ENCODE measurements around the gene CDYL2.

- TF ChIP-seq CTCF (IDR thresholded peaks at IDR 0.05 in 4 of 5, conservative IDR thresholded peaks at IDR 0.05 in 1 of 5) (no peak), POLR2A (IDR thresholded peaks at IDR 0.05) (no peak)
Observed at GRCh38 chr16:80700558-80700957, 103.8 kb downstream of the CDYL2 start.
